Right atrium auricular region (tissue), 2 donors: ENCODE results near the gene SETX. TPM values are rescaled to one million over a fixed set of nuclear protein-coding genes. Genes with fewer than 3 reads are reported as not detected.

Source experiments
- DNase-seq: peaks from one replicate; pipeline ENCODE4 v3.0.0-alpha.2; 2019; ENCODE audit warnings: low spot score
- H3K27ac ChIP-seq, 2 donors: fragments of 200-600 bp; sonication (generic); 1 replicate in 1 of 2; 2 replicates in 1 of 2; pipeline ENCODE4 v1.5.1; 2016 to 2019
- H3K27me3 ChIP-seq, 2 donors: fragments of 200-600 bp; sonication (generic); one replicate each; pipeline versions ENCODE4 v1.5.1 to v1.6.0; 2017 to 2019
- H3K36me3 ChIP-seq: fragments of 200-600 bp; sonication (generic); one replicate; pipeline ENCODE4 v1.5.1; 2016
- H3K4me1 ChIP-seq, 2 donors: fragments of 200-600 bp; sonication (generic); one replicate each; pipeline versions ENCODE4 v1.5.1 to v1.6.0; 2017 to 2019
- H3K4me3 ChIP-seq, 2 donors: fragments of 200-600 bp; sonication (generic); 1 replicate in 1 of 2; 2 replicates in 1 of 2; pipeline ENCODE4 v1.5.1; 2017 to 2019; ENCODE audit warnings: mild to moderate bottlenecking in 1 of 2, moderate library complexity in 1 of 2
- H3K9me3 ChIP-seq, 2 donors: fragments of 200-600 bp; sonication (generic); one replicate each; pipeline ENCODE4 v1.5.1; 2019
- total RNA-seq, 2 donors: library from RNA; depleted of rRNA; stranded (reverse); fragments of >200 nt; gene quantifications; one replicate each; pipeline ENCODE4 v1.1.0, GENCODE V29; 2016
- TF ChIP-seq, protein P1 (sequence below), 2 donors: fragments of 200-600 bp; sonication (generic); IDR thresholded peaks; one replicate each; pipeline ENCODE4 v1.5.1; 2019; ENCODE audit warnings: antibody characterized with exemption in 2 of 2

The SETX gene
- total RNA-seq, 2 donors from 2014 or later, result 32.3 to 33.9 TPM

DNA sequence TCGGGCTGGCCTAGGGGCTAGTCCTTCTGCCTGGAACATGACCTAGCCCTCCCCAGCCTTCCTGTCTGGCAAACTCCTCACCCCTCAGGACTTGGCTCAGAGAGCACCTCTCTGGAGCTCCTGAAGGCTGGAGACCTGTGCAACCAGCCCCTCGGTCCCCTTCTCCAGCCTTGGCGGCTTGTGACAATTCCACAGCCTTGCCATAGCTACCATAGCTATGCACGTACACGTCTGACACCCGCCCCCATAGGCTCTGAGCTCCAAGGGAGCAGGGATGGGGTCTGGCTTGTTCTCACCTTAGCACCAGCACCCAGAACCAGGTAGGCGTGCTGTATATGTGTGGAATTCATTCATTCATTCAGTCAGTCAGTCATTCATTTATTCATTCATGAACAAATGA is 143.2 kb downstream of the SETX start:
- H3K27ac ChIP-seq, result no peak overlapping the region
- no peak overlapping the region for H3K4me3 ChIP-seq
- DNase-seq, result no peak
- no peaks in the 10 kb centered on the region for H3K9me3 ChIP-seq
- H3K36me3 ChIP-seq, result no peaks in the 10 kb centered on the region
- H3K27me3 ChIP-seq, result no peaks in the 10 kb centered on the region
- peaks cover 0 to 13% of the 10 kb centered on the region in 2 donors for H3K4me1 ChIP-seq
- TF ChIP-seq, protein P1, sequence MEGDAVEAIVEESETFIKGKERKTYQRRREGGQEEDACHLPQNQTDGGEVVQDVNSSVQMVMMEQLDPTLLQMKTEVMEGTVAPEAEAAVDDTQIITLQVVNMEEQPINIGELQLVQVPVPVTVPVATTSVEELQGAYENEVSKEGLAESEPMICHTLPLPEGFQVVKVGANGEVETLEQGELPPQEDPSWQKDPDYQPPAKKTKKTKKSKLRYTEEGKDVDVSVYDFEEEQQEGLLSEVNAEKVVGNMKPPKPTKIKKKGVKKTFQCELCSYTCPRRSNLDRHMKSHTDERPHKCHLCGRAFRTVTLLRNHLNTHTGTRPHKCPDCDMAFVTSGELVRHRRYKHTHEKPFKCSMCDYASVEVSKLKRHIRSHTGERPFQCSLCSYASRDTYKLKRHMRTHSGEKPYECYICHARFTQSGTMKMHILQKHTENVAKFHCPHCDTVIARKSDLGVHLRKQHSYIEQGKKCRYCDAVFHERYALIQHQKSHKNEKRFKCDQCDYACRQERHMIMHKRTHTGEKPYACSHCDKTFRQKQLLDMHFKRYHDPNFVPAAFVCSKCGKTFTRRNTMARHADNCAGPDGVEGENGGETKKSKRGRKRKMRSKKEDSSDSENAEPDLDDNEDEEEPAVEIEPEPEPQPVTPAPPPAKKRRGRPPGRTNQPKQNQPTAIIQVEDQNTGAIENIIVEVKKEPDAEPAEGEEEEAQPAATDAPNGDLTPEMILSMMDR (IDR thresholded peaks at IDR 0.05), result no peak

Other genes with a start within 250 kb of the SETX start
- gene NTNG2, start 192.9 kb downstream of the SETX start, total RNA-seq, result 10 to 100 TPM in 1 of 2 donors, 1 to 10 TPM in 1; 5.2 to 16.9 TPM
- gene TTF1, start 51.9 kb upstream of the SETX start, total RNA-seq, result 10 to 100 TPM; 14.9 to 17.3 TPM
- 1 to 10 TPM; 3.3 to 8.6 TPM for gene CFAP77, start 55.2 kb upstream of the SETX start, total RNA-seq
- not detected for gene BARHL1, start 227.6 kb upstream of the SETX start, total RNA-seq